DND-41 (cell line): ENCODE results near the gene TMEM45A.

Experiments
- EZH2 ChIP-seq: IDR thresholded peaks from 3 replicates; pipeline ENCODE4 v1.6.1; 2012; ENCODE audit warnings: borderline replicate concordance, low read depth, mild to moderate bottlenecking, moderate library complexity, low read length, inconsistent platforms; ENCODE audit not compliant: severe bottlenecking
- TF ChIP-seq, protein P1 (sequence below): IDR thresholded peaks from 2 replicates; pipeline ENCODE4 v1.5.1; 2012; ENCODE audit warnings: borderline replicate concordance, low read length, moderate library complexity, mild to moderate bottlenecking; ENCODE audit not compliant: poor library complexity, severe bottlenecking; ENCODE audit errors: extremely low read depth

DNA sequence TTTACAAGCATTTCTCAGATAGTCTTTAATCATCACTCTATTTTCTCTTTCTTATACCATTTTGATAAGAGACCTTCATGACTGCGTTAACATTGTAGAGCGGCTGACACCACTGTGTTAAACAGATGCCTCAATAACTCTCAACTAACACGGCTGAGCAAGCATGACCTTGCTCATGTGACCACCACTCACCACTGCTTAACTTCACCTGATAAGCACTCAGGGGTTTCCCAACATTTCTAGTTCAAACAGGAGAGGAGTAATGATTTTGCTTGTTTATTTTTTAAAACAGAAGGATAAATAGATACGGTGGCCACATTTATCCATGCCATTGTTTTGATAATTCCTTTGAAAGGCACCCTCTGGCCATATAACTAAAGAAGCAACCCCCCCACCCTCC is 37.7 kb upstream of the TMEM45A start:
- TF ChIP-seq, protein P1, sequence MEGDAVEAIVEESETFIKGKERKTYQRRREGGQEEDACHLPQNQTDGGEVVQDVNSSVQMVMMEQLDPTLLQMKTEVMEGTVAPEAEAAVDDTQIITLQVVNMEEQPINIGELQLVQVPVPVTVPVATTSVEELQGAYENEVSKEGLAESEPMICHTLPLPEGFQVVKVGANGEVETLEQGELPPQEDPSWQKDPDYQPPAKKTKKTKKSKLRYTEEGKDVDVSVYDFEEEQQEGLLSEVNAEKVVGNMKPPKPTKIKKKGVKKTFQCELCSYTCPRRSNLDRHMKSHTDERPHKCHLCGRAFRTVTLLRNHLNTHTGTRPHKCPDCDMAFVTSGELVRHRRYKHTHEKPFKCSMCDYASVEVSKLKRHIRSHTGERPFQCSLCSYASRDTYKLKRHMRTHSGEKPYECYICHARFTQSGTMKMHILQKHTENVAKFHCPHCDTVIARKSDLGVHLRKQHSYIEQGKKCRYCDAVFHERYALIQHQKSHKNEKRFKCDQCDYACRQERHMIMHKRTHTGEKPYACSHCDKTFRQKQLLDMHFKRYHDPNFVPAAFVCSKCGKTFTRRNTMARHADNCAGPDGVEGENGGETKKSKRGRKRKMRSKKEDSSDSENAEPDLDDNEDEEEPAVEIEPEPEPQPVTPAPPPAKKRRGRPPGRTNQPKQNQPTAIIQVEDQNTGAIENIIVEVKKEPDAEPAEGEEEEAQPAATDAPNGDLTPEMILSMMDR, result no peak
- TF ChIP-seq EZH2, result no peak
